SK-N-SH (cell line): Measurements from ENCODE around the gene ALDH7A1.

Experiments used
- EP300 ChIP-seq, 2 experiments: IDR thresholded peaks; 2 replicates each; pipeline versions ENCODE4 v1.4.0 to v1.6.1; 2012; ENCODE audit warnings: borderline replicate concordance in 1 of 2, low read depth in 1 of 2, low read length in 1 of 2
- TF ChIP-seq, protein P1 (sequence below): fragments of 200-600 bp; sonication (generic); IDR thresholded peaks from 2 replicates; pipeline ENCODE4 v1.6.1; 2017; ENCODE audit warnings: antibody characterized with exemption, mild to moderate bottlenecking, moderate library complexity

DNA sequence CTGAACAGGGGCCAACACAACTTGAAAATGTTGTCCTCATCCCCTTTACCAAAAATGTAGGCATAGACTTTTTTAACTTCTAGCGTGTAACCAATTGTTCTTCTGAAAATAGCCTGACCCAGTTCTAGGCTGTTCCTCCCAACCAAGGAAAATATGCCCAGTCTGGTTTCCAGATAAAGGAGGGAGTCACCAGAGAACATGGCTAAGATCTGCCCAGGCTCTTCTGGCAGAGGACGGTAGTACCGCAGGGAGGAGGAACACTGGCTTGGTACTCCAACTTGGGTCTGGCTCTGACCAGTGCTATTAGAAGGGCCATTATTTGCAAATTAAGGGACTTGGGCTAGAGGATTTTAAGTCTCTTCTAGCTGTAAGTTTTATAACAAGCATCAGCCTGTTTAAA, 108.7 kb downstream of the ALDH7A1 start:
- no peak for TF ChIP-seq EP300 (IDR thresholded peaks at IDR 0.05; ENCODE audit: borderline replicate concordance in 1 of 2, low read depth in 1 of 2, low read length in 1 of 2)
- TF ChIP-seq, protein P1, sequence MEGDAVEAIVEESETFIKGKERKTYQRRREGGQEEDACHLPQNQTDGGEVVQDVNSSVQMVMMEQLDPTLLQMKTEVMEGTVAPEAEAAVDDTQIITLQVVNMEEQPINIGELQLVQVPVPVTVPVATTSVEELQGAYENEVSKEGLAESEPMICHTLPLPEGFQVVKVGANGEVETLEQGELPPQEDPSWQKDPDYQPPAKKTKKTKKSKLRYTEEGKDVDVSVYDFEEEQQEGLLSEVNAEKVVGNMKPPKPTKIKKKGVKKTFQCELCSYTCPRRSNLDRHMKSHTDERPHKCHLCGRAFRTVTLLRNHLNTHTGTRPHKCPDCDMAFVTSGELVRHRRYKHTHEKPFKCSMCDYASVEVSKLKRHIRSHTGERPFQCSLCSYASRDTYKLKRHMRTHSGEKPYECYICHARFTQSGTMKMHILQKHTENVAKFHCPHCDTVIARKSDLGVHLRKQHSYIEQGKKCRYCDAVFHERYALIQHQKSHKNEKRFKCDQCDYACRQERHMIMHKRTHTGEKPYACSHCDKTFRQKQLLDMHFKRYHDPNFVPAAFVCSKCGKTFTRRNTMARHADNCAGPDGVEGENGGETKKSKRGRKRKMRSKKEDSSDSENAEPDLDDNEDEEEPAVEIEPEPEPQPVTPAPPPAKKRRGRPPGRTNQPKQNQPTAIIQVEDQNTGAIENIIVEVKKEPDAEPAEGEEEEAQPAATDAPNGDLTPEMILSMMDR = no peak
